HL-60/S4 treated with phorbol 12-myristate 13-acetate at 8.2 ng/mL for 4 days and 3 days (cell line): ENCODE data around the gene LYRM7.

Experiments
- in situ Hi-C: fragments of 300-500 bp; cut with MboI; formaldehyde crosslinking; loops from 2 replicates; pipeline ENCODE4 v1.15.0; 2022; ENCODE audit warnings: low sequenced_read_pairs

The LYRM7 gene

GRCh38 chr5:131214609-131215227, 44.0 kb downstream of the LYRM7 start:
- in situ Hi-C loops, result no loop called here

GRCh38 chr5:131217791-131218190, 47.0 kb downstream of the LYRM7 start:
- in situ Hi-C loops, result no loop called here

- in situ Hi-C loops, result no loop called here
Observed at GRCh38 chr5:131218392-131218791, 47.6 kb downstream of the LYRM7 start.

- in situ Hi-C loops, result no loop called here
Observed at GRCh38 chr5:131220566-131220965, 49.8 kb downstream of the LYRM7 start.

GRCh38 chr5:131221008-131221703, 50.4 kb downstream of the LYRM7 start:
- in situ Hi-C loops, result no loop called here

GRCh38 chr5:131221888-131222287, 51.1 kb downstream of the LYRM7 start:
- in situ Hi-C loops, result no loop called here

- in situ Hi-C loops, result no loop called here
Observed at GRCh38 chr5:131222731-131223130, 52.0 kb downstream of the LYRM7 start.

- in situ Hi-C loops, result no loop called here
Observed at GRCh38 chr5:131223751-131224386, 53.1 kb downstream of the LYRM7 start.

GRCh38 chr5:131224387-131225201, 53.9 kb downstream of the LYRM7 start:
- in situ Hi-C loops, result no loop called here

- in situ Hi-C loops, result no loop called here
Observed at GRCh38 chr5:131225282-131225974, 54.7 kb downstream of the LYRM7 start.

- in situ Hi-C loops, result no loop called here
Observed at GRCh38 chr5:131226899-131227298, 56.2 kb downstream of the LYRM7 start.

GRCh38 chr5:131228646-131229045, 57.9 kb downstream of the LYRM7 start:
- in situ Hi-C loops, result no loop called here

- in situ Hi-C loops, result no loop called here
Observed at GRCh38 chr5:131229623-131230022, 58.9 kb downstream of the LYRM7 start.

- in situ Hi-C loops, result no loop called here
Observed at GRCh38 chr5:131230406-131230805, 59.7 kb downstream of the LYRM7 start.

- in situ Hi-C loops, result no loop called here
Observed at GRCh38 chr5:131239686-131240085, 68.9 kb downstream of the LYRM7 start.

- in situ Hi-C loops, result no loop called here
Observed at GRCh38 chr5:131242728-131243255, 72.0 kb downstream of the LYRM7 start.

- in situ Hi-C loops, result no loop called here
Observed at GRCh38 chr5:131245312-131245711, 74.6 kb downstream of the LYRM7 start.

- in situ Hi-C loops, result no loop called here
Observed at GRCh38 chr5:131245948-131246347, 75.2 kb downstream of the LYRM7 start.

GRCh38 chr5:131246504-131246903, 75.8 kb downstream of the LYRM7 start:
- in situ Hi-C loops, result no loop called here

GRCh38 chr5:131250751-131251475, 80.2 kb downstream of the LYRM7 start:
- in situ Hi-C loops, result no loop called here
